ENCODE data around the gene GPR148.

The GPR148 gene

DNA sequence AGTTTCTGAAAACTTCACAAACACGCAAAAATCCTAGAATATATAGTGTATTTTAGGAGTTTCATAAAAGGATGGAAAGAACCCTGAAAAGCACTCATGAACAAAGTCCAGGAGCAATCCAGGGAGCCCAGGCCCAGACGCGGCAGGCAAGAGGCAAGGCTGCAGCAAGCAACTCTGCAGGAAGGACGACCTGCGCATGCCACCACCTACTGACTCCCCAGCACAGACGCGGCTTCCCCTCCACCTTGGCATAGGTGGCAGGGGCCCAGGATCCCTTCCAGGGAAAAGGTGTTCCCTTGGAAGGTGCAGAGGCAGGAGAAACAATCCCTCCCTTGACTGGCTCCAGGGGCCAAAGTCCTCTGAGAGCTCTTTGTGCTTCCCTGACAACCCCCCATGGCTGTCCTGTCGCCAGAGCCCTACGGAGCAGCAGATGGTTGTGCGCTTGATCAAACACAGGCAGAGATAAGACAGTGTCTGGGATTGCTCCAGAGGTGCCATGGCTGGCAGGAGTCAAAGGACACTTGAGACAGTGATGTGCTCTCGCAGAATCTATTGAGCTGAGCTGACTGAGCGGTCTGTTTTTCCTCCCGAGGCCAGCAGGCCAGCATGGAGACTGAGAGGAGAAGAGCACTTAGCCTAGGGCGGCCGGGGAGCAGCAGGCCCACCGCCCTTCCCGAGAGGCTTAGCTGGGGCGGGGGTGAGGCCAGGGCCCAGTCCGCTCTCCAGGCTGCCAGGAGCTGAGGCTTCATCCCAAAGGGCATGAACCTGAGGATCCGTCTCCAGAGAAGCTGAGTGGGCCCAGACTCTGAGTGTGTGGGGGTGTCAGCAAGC lies 15.6 kb downstream of the GPR148 start:
- Histone ChIP-seq H3K27ac (no peak overlapping the region), H3K9me3 (no peaks in the 10 kb centered on the region), H3K27me3 (peaks cover 0 to 23% of the 10 kb centered on the region in 2 donors), H3K36me3 (no peaks in the 10 kb centered on the region), H3K4me3 (no peak overlapping the region), H3K4me1 (no peaks in the 10 kb centered on the region)
- intact Hi-C loops (cut with DNase I; ENCODE audit: low total_unique reads): no loop called here
- TF ChIP-seq, protein P1, sequence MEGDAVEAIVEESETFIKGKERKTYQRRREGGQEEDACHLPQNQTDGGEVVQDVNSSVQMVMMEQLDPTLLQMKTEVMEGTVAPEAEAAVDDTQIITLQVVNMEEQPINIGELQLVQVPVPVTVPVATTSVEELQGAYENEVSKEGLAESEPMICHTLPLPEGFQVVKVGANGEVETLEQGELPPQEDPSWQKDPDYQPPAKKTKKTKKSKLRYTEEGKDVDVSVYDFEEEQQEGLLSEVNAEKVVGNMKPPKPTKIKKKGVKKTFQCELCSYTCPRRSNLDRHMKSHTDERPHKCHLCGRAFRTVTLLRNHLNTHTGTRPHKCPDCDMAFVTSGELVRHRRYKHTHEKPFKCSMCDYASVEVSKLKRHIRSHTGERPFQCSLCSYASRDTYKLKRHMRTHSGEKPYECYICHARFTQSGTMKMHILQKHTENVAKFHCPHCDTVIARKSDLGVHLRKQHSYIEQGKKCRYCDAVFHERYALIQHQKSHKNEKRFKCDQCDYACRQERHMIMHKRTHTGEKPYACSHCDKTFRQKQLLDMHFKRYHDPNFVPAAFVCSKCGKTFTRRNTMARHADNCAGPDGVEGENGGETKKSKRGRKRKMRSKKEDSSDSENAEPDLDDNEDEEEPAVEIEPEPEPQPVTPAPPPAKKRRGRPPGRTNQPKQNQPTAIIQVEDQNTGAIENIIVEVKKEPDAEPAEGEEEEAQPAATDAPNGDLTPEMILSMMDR (IDR thresholded peaks at IDR 0.05): no peak
- DNase-seq: no peak

DNA sequence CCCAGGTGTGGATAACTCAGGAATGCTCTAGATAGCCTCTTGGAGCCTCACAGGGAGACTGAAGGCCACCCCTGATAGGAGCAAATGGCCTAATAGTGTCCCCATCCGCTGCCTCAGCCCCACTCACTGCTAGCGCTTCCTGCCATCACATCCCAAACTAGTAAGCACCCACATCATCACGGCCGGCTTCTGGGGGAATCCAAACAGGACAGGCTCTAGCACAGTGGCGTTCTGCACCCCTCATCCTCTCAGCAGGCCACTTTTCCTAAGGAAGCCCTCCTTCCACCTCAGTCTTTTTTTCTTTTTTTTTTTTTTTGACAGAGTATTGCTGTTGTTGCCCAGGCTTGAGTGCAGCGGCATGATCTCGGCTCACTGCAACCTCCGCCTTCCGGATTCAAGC lies 20.2 kb downstream of the GPR148 start:
- no peaks in the 10 kb centered on the region for H3K4me1 ChIP-seq
- H3K4me3 ChIP-seq: no peak overlapping the region
- H3K36me3 ChIP-seq: no peaks in the 10 kb centered on the region
- no peak for DNase-seq
- no peaks in the 10 kb centered on the region for H3K9me3 ChIP-seq
- H3K27me3 ChIP-seq: peaks cover 0 to 20% of the 10 kb centered on the region in 2 donors
- TF ChIP-seq, protein P1 (IDR thresholded peaks at IDR 0.05): no peak
- intact Hi-C loops (cut with DNase I; ENCODE audit: low total_unique reads): no loop called here
- no peak overlapping the region for H3K27ac ChIP-seq

DNA sequence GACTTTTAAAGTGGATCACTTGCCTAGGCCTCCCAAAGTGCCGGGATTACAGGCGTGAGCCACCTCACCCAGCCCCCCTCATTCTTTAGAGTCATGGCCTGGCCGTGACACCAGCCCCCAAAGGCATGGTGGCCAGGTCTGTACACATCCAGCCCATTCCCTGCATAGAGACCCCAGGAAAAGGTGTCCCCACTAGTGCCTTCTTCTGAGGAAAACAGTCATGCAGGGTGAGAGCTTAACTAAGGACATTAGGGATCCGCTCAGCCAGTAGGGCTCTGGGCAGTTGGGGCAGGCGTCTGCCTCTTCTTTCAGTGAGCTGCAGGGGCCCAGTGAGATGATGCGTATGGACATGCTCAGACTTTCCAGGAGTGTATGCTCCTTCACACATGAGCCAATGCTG lies 20.8 kb downstream of the GPR148 start:
- H3K27me3 ChIP-seq: peaks cover 0 to 16% of the 10 kb centered on the region in 2 donors
- DNase-seq: no peak
- H3K4me1 ChIP-seq: no peaks in the 10 kb centered on the region
- no peak overlapping the region for H3K4me3 ChIP-seq
- no peaks in the 10 kb centered on the region for H3K36me3 ChIP-seq
- no peak overlapping the region for H3K27ac ChIP-seq
- TF ChIP-seq, protein P1 (IDR thresholded peaks at IDR 0.05): no peak
- intact Hi-C loops (cut with DNase I; ENCODE audit: low total_unique reads): no loop called here
- no peaks in the 10 kb centered on the region for H3K9me3 ChIP-seq

DNA sequence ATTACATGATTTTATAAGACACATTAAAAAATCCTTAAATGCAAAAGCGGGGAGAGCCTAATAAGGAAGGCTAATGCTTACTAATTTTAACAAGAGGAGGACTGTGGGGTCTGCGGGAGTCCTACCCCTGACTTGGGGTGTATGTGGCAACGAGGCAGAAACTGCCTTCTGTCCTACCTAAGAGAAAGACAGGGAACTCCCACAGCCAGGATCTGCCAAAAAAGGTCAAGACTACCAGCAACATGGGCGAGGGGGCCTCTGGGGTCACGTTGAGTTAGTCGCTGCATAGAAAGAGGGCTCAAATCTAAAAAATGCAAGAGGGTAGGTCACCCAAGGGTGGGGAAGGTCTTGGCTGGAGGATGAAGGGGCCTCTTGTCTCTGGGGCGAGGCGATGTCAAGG lies 25.9 kb downstream of the GPR148 start:
- intact Hi-C loops (cut with DNase I; ENCODE audit: low total_unique reads): no loop called here
- no peaks in the 10 kb centered on the region for H3K36me3 ChIP-seq
- peaks cover 0 to 13% (median 3%) of the 10 kb centered on the region in 4 donors for H3K4me1 ChIP-seq
- peaks cover 0 to 50% of the 10 kb centered on the region in 2 donors for H3K27me3 ChIP-seq
- no peak overlapping the region for H3K4me3 ChIP-seq
- H3K27ac ChIP-seq: no peak overlapping the region
- TF ChIP-seq, protein P1 (IDR thresholded peaks at IDR 0.05): no peak
- H3K9me3 ChIP-seq: no peaks in the 10 kb centered on the region
- DNase-seq: no peak

DNA sequence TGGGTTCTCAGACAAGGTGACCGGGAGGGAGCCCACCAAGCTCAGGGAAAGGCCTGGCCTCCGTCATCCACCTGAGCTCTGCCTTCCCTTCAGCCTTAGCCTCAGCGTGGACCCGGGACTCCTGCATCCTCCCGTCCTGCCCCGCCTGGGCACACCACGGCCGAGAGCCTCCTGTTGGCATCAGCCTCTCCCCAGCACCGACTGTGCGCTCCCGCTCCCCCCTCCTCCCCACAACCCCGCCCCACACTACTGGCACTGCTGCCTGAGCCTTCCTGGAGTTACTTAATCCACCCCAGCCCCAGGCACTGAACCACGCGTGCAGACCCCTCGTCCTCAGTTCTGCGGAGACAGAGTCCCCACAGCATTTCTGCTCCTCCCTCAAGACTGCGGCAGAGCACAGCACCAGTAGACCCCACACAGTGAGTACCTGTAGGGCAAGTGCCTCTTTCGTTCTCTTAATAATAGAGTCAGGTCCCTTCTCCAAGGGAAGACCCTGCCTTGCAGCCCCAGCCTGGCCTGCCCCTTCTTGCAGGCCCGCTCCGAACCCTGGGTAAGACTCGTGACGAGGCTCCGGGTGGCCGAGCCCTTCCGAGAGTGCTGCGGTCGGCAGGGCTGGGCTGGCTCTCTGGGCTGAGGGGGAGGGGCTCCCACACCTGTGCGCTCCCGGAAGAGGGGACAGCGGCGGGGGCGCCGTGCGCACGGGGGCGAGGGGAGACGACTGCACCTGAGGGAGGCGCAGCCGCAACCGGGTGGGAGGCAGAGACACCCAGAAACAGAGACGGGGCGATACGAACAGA lies 26.6 kb downstream of the GPR148 start, which contains the start of gene AMER3:
Gene AMER3 (plus strand): TSS at position 285 of the 797 bp plus-strand sequence. CDS start 6,533 bp downstream, outside the sequence.
- DNase-seq: no peak
- Histone ChIP-seq H3K4me1 (peaks cover 0 to 13% (median 3%) of the 10 kb centered on the region in 4 donors), H3K9me3 (no peaks in the 10 kb centered on the region), H3K27me3 (peaks cover 0 to 56% of the 10 kb centered on the region in 2 donors), H3K4me3 (no peak within 1 kb of the TSS), H3K27ac (no peak within 1 kb of the TSS), H3K36me3 (no peaks in the 10 kb centered on the region)
- intact Hi-C loops (cut with DNase I; ENCODE audit: low total_unique reads): no loop called here
- TF ChIP-seq, protein P1 (IDR thresholded peaks at IDR 0.05): no peak

Measured in tibial artery (tissue), 4 donors.